ENCODE data around the gene FPR3.

- TF ChIP-seq CTCF (IDR thresholded peaks at IDR 0.05): no peak
- no peak for TF ChIP-seq ZFX (IDR thresholded peaks at IDR 0.05; ENCODE audit: borderline replicate concordance)
Measured at GRCh38 chr19:51786646-51787494, 8.1 kb upstream of the FPR3 start.
